Coronary artery (tissue), 2 donors: ENCODE data around the gene ITGA3.

Source experiments
- DNase-seq: peaks from one replicate; pipeline ENCODE4 v3.0.0-alpha.2; 2017; ENCODE audit warnings: low spot score
- H3K27ac ChIP-seq, 2 donors: fragments of 200-600 bp; sonication (generic); one replicate each; pipeline ENCODE4 v1.5.1; 2016 to 2019
- H3K4me3 ChIP-seq: fragments of 200-600 bp; sonication (generic); 2 replicates; pipeline ENCODE4 v1.5.1; 2016; ENCODE audit warnings: mild to moderate bottlenecking, moderate library complexity
- TF ChIP-seq, protein P1 (sequence below): fragments of 200-600 bp; sonication (generic); IDR thresholded peaks from one replicate; pipeline ENCODE4 v1.5.1; 2019; ENCODE audit warnings: antibody characterized with exemption

ITGA3 gene

DNA sequence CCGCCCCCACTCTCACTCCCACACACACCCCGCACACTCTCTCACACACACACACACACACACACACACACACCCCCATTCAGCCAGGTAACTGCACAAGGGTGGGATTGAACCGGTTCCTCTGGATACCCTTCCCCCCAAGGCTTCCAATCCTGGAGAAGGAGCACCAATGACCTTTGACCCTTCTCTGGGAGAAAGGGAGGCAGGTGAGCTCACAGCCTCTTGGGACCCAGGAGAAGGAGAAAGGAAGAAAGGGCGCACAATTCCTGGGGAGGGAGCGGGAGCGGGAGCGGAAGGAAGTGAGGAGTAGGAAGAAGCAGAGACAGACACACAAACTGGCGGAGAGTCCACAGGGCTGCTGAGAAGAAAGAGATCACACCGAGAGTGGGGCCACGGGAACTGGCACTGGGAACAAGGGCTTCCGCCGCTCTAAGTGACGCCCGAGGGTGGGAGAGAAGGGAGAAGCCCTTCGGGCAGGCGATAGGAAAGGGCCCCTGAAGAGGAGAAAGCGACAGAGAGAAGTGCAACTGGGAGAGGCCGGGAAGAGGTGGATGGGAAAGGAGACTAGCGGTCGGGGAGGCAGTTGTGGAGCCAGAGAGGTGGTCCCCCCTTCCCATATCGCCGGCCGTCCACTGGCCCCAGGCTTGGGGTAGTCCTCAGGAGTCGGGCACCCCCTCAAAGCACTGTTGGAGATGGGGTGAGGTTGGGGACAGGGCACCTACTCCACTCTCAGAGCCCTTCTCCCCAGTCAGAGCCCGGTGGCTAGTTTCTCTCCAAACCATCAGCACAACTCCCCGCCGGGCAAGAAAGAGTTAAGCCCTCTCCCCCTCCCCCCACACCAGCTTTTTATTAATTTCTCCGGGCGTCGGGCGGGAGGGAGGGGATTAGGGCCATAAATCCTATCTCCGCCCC, 72.8 kb downstream of the ITGA3 start:
- peak overlapping the region; percentile 72 for H3K4me3 ChIP-seq
- no peak for DNase-seq
- peak overlapping the region; percentile 2 to 12 for H3K27ac ChIP-seq
- TF ChIP-seq, protein P1, sequence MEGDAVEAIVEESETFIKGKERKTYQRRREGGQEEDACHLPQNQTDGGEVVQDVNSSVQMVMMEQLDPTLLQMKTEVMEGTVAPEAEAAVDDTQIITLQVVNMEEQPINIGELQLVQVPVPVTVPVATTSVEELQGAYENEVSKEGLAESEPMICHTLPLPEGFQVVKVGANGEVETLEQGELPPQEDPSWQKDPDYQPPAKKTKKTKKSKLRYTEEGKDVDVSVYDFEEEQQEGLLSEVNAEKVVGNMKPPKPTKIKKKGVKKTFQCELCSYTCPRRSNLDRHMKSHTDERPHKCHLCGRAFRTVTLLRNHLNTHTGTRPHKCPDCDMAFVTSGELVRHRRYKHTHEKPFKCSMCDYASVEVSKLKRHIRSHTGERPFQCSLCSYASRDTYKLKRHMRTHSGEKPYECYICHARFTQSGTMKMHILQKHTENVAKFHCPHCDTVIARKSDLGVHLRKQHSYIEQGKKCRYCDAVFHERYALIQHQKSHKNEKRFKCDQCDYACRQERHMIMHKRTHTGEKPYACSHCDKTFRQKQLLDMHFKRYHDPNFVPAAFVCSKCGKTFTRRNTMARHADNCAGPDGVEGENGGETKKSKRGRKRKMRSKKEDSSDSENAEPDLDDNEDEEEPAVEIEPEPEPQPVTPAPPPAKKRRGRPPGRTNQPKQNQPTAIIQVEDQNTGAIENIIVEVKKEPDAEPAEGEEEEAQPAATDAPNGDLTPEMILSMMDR, result no peak

DNA sequence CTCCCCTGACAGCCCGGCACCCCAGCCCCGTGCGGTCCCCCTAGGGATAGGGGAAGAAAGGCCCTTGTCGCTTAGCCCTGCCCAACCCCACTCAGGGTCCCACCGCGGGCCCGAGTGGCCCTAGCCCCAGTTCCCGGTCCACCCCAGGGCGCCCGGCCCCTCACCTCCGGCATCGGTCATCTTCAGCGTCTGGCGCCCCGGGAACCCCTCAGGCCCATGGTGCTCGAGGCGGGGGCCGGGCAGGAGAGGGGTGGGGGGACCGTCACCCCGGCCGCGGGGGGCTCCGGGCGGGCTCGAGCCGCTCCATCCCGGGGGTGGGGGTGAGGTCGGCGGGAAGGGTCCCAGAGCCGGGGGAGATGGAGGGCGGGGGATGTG, 73.4 kb downstream of the ITGA3 start:
- H3K27ac ChIP-seq, result peak overlapping the region; percentile 2 to 12
- H3K4me3 ChIP-seq, result peak overlapping the region; percentile 72
- DNase-seq, result no peak

DNA sequence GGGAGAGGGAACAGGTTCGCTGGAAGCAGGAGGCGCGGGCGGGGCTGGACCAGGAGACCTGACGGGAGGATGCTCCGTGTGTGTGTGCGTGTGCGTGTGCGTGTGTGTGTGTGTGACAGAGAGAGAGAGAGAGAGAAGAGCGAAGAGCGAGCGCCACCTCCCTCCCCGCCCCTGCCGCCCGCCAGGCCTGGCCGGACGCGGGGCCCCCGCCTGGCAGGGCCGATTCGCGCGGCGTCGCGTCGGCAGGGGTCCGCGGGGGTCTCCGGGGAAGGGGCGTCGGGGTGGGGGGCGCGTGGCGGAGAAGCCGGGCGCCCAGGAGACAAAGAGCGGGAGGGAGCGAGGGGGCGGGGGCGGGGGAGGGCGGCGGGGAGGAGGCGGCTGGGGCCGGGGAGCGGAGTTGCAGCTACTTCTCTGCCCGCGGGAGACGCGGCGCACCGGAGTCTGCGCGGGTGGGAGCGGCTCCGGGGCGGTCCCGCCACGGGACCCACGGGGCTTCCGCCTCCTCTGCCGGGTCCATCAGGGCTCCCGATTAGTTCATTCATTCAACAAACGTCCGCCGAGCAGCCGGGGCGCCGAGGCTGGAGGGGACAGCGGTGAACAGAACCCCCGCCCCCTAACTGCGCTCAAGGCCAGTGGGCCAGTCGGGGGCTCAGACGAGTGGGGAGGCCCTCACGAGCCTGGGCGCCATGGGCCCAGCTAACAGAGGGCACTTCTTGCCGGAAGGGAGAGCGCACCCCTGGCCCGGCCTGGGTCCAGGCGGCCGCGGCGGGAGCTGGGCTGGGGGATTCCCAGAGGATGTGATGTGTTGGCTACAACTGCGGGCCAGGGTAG, 74.0 kb downstream of the ITGA3 start, which contains the start of gene SAMD14:
Gene SAMD14, minus strand, starts transcription at position 433 of the 831 bp plus-strand sequence. CDS start 5,201 bp downstream, outside the sequence.
- no peak for DNase-seq
- H3K27ac ChIP-seq, result peak within 1 kb of the TSS; percentile 2 to 12
- peak within 1 kb of the TSS; percentile 72 for H3K4me3 ChIP-seq
- TF ChIP-seq, protein P1, result no peak

More for the DNA sequence above, 73.4 kb downstream of the ITGA3 start:
- TF ChIP-seq, protein P1, result no peak

DNA sequence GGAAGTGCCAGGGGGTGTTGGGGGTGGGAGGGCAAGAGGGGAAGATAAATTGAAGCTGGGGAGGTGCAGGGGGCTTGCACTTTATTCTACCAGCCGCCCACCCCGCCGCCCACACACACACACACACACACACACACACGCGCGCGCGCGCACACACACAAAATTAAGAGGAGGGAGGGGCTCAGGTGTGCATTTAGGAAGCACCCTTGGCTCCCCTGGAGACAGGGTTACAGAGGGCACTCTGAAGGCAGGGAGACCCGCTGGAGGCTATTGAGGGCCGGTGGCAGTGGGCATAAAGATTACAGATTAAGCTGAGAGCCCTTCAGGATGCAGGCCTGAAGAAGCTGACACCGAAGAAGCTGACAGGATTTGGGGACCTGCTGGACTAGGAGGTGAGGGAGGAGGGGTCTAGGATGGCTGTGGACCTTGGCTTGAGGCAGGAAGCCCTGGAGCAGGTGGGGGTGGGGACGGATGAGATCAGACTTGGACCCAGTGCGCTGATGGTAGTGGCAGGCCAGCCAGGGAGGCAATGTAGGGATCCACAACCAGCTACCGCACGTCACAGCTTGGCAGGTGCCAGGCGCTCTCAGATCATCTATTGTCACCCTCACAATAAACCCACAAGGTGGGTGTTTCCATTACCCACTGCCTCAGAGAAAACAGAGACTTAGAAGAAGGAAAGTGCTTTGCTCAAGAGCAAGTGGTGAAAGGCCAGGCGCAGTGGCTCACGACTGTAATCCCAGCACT, 74.8 kb downstream of the ITGA3 start:
- Histone ChIP-seq H3K4me3 (peak overlapping the region; percentile 72), H3K27ac (no peak overlapping the region)
- DNase-seq, result no peak
- TF ChIP-seq, protein P1, result no peak

DNA sequence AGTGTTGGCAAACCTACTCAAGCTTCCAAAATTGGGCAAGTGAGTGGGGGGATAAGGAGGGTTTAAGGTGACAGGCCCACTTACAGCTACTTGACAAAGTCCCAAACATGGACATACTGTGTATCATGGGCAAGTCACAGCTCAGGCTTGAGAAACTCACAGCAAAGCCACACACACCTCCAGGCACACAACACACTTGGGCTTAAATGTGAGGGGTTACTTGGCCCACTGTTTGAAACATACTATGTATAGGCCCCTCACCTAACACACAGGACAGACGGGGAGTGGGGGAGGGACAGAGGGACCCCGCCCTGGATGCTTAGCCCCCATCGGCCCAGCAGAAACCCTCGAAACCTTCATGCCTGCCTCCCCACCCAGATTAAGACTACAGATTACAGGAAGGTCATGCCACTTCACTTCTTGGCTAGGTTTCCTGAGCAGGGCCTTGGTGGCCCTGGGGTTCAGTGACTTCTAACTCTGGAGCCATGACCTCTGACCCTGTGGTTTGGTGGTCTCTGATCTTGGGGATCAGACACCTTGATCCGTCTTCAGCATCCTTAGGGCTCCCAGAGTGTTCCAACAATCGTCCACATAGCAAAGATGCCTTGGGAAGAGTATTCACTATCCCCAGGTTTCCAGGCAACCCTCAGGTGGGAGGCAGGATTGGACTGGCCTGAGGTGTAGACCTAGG, 76.3 kb downstream of the ITGA3 start:
- peak overlapping the region; percentile 20 to 89 for H3K27ac ChIP-seq
- H3K4me3 ChIP-seq, result no peak overlapping the region
- TF ChIP-seq, protein P1, result no peak
- no peak for DNase-seq

DNA sequence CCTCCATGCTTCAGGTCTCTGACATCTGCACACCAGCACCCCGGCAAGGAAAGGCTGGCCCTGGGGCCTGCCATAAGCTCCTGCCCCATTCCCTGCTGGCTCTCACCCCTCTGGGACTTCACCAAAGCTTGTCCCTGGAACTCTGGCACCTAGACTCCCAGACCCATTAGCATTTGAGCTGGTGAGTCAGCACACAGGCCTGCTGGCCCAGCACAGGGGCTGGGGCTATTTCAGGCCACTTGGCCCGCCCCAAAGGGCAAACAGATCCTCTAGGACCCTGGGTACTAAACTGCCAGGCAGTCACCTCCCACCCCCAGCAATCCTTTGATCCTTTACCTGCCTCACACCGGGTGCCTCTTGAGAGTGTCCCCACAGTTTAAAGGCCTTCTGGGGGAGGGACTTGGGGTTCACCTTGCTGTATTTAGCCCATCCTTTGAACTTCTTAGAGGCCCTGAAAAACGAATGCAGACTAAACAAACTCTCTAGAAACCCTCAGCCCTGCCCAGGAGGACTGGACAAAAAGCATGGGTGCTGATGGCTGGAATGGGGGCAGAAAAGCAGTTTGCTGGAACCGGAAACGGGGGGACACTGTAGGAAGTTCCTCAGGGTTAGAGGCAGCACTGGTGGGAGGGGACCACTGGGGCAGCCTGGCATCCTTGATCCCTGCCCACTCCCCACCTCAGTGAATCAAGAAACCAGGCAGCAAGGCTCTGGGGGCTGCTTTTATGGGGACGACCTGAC, 77.3 kb downstream of the ITGA3 start:
- peak overlapping the region; percentile 73 to 89 for H3K27ac ChIP-seq
- TF ChIP-seq, protein P1, result no peak

More for the DNA sequence above, 77.3 kb downstream of the ITGA3 start:
- peak; percentile 91 for DNase-seq
- no peak overlapping the region for H3K4me3 ChIP-seq
